ENCODE measurements around the gene LGR4. TPM values are rescaled to one million over a fixed set of nuclear protein-coding genes. Genes with fewer than 3 reads are reported as not detected.

Gene LGR4
- total and polyA plus RNA-seq, 3 donors from 2014 or later: 33.0 to 120 (median 95.9) TPM

GRCh38 chr11:27373392-27373791, 99.2 kb downstream of the LGR4 start:
- no peak for DNase-seq
- no peak overlapping the region for H3K4me3 ChIP-seq
- intact Hi-C loops (cut with DNase I; ENCODE audit: low total_unique reads): no loop called here
- H3K27ac ChIP-seq: no peak overlapping the region
- WGBS, 2 donors: 89 to 90% methylated on average over 3 of the region's 3 CpGs
- no peak for TF ChIP-seq POLR2A (IDR thresholded peaks at IDR 0.05)
- no peak for TF ChIP-seq CTCF (IDR thresholded peaks at IDR 0.05)
- H3K9me3 ChIP-seq: no peaks in the 10 kb centered on the region
- H3K27me3 ChIP-seq: no peaks in the 10 kb centered on the region
- no peaks in the 10 kb centered on the region for H3K4me1 ChIP-seq
- peaks cover 2% of the 10 kb centered on the region for H3K36me3 ChIP-seq (ENCODE audit: low read depth, missing control alignments)

- no peaks in the 10 kb centered on the region for H3K27me3 ChIP-seq
- 92 to 95% methylated on average over 2 of the region's 2 CpGs for WGBS, 2 donors
- H3K9me3 ChIP-seq: no peaks in the 10 kb centered on the region
- intact Hi-C loops (cut with DNase I; ENCODE audit: low total_unique reads): no loop called here
- DNase-seq: no peak
- H3K4me3 ChIP-seq: no peak overlapping the region
- no peaks in the 10 kb centered on the region for H3K36me3 ChIP-seq (ENCODE audit: low read depth, missing control alignments)
- H3K27ac ChIP-seq: no peak overlapping the region
- TF ChIP-seq CTCF (IDR thresholded peaks at IDR 0.05) (no peak), POLR2A (IDR thresholded peaks at IDR 0.05) (no peak)
- no peaks in the 10 kb centered on the region for H3K4me1 ChIP-seq
These were observed 100.4 kb downstream of the LGR4 start for GRCh38 chr11:27372164-27372563.

- Histone ChIP-seq H3K36me3 (ENCODE audit: low read depth, missing control alignments) (no peaks in the 10 kb centered on the region), H3K4me3 (no peak overlapping the region), H3K27ac (no peak overlapping the region), H3K27me3 (no peaks in the 10 kb centered on the region), H3K4me1 (no peaks in the 10 kb centered on the region), H3K9me3 (no peaks in the 10 kb centered on the region)
- TF ChIP-seq POLR2A (IDR thresholded peaks at IDR 0.05) (no peak), CTCF (IDR thresholded peaks at IDR 0.05) (no peak)
- no peak for DNase-seq
- intact Hi-C loops (cut with DNase I; ENCODE audit: low total_unique reads): no loop called here
These were observed 101.1 kb downstream of the LGR4 start for GRCh38 chr11:27371489-27371888.

GRCh38 chr11:27370374-27370773, 102.2 kb downstream of the LGR4 start:
- Histone ChIP-seq H3K27me3 (no peaks in the 10 kb centered on the region), H3K9me3 (no peaks in the 10 kb centered on the region), H3K27ac (no peak overlapping the region), H3K4me3 (no peak overlapping the region), H3K4me1 (no peaks in the 10 kb centered on the region), H3K36me3 (ENCODE audit: low read depth, missing control alignments) (no peaks in the 10 kb centered on the region)
- DNase-seq: no peak
- WGBS, 2 donors: 74 to 78% methylated on average over 2 of the region's 2 CpGs
- TF ChIP-seq CTCF (IDR thresholded peaks at IDR 0.05): no peak
- TF ChIP-seq POLR2A (IDR thresholded peaks at IDR 0.05): no peak
- intact Hi-C loops (cut with DNase I; ENCODE audit: low total_unique reads): no loop called here

- H3K4me1 ChIP-seq: peaks cover 5% of the 10 kb centered on the region
These were observed 104.7 kb downstream of the LGR4 start for GRCh38 chr11:27367881-27368280.

More at GRCh38 chr11:27367881-27368280, 104.7 kb downstream of the LGR4 start:
- intact Hi-C loops (cut with DNase I; ENCODE audit: low total_unique reads): no loop called here
- Histone ChIP-seq H3K9me3 (no peaks in the 10 kb centered on the region), H3K27ac (no peak overlapping the region), H3K27me3 (no peaks in the 10 kb centered on the region), H3K4me3 (no peak overlapping the region), H3K36me3 (ENCODE audit: low read depth, missing control alignments) (no peaks in the 10 kb centered on the region)
- WGBS, 2 donors: 86 to 93% methylated on average over 10 of the region's 10 CpGs
- no peak for TF ChIP-seq CTCF (IDR thresholded peaks at IDR 0.05)
- TF ChIP-seq POLR2A (IDR thresholded peaks at IDR 0.05): no peak
- DNase-seq: no peak

Data from testis (tissue), 3 donors.